HepG2 (cell line): ENCODE measurements around the gene GRIK4. TPM values are rescaled to one million over a fixed set of nuclear protein-coding genes. Genes with fewer than 3 reads are reported as not detected.

Source experiments
- ATAC-seq: fragments of 200-7000 bp; cut with Tn5 transposase; 3 replicates; pipeline ENCODE4 v1.9.1; 2020; ENCODE audit warnings: mild to moderate bottlenecking, moderate library complexity
- BruUV-seq: library from RNA; stranded (reverse); fragments of 400-500 nt; replicated peaks from 2 replicates; lab custom pipeline; 2021; lab: Mats Ljungman, UMichigan
- CTCF ChIA-PET: fragments of 300-600 bp; formaldehyde crosslinking; extraction: SDS; loops from one replicate; lab custom pipeline; 2021; ENCODE audit warnings: low total read pairs, inconsistent platforms, low intra/inter-chr PET ratio; lab: Yijun Ruan, JAX
- POLR2A ChIA-PET: fragments of 350-600 bp; sonication (Branson Sonifier 250); formaldehyde crosslinking; loops from one replicate; lab custom pipeline; 2020; ENCODE audit warnings: antibody characterized with exemption, inconsistent platforms; lab: Yijun Ruan, JAX
- DNase-seq: peaks from one replicate; pipeline ENCODE4 v3.0.0-alpha.2; 2015; ENCODE audit warnings: low spot score
- FAIRE-seq: peaks from 3 replicates; lab custom pipeline; 2011; peaks lifted over from hg19 to GRCh38; lab: Jason Lieb, UNC
- H2AFZ ChIP-seq: one replicate; pipeline ENCODE4 v1.6.1; 2011; ENCODE audit warnings: low read length, inconsistent platforms
- H3K27ac ChIP-seq: fragments of 300-600 bp; 3 replicates; pipeline ENCODE4 v1.8.0; 2011; ENCODE audit warnings: mixed run types, mild to moderate bottlenecking, mixed read lengths, low read length, inconsistent platforms; ENCODE audit not compliant: insufficient read depth; ENCODE audit errors: extremely low read length
- H3K27me3 ChIP-seq, 2 experiments: fragments of 200-600 bp in 1 of 2; 2 replicates in 1 of 2; 3 replicates in 1 of 2; pipeline versions ENCODE4 v1.6.0 to v1.8.0; 2011; ENCODE audit warnings: low read length in 2 of 2, mild to moderate bottlenecking in 2 of 2, moderate library complexity in 2 of 2, inconsistent platforms in 1 of 2; ENCODE audit not compliant: insufficient read depth in 2 of 2, control insufficient read depth in 1 of 2
- H3K36me3 ChIP-seq, 2 experiments: fragments of 200-600 bp in 1 of 2; replicated peaks in 1 of 2; 2 replicates in 1 of 2; 3 replicates in 1 of 2; pipeline versions ENCODE4 v1.5.1 to v1.8.0; 2011; ENCODE audit warnings: low read length in 2 of 2, inconsistent platforms in 1 of 2; ENCODE audit not compliant: insufficient read depth in 2 of 2, control insufficient read depth in 1 of 2
- H3K4me1 ChIP-seq: 2 replicates; pipeline ENCODE4 v1.5.1; 2012; ENCODE audit warnings: low read length, inconsistent platforms; ENCODE audit not compliant: insufficient read depth
- H3K4me2 ChIP-seq: 2 replicates; pipeline ENCODE4 v1.6.0; 2011; ENCODE audit warnings: low read depth, low read length, inconsistent platforms
- H3K4me3 ChIP-seq, 3 experiments: fragments of 200-600 bp in 1 of 3; sonication (generic), shearing (Covaris generic) in 1 of 3; replicated peaks in 1 of 3; 2 replicates each; pipeline ENCODE4 v1.5.1; 2011 to 2016; ENCODE audit warnings: low read length in 3 of 3, inconsistent platforms in 2 of 3, low read depth in 2 of 3, mild to moderate bottlenecking in 2 of 3, control low read depth in 1 of 3, mixed read lengths in 1 of 3; ENCODE audit not compliant: insufficient read depth in 1 of 3
- H3K79me2 ChIP-seq: one replicate; pipeline ENCODE4 v1.6.1; 2011; ENCODE audit warnings: low read length, inconsistent platforms; ENCODE audit not compliant: insufficient read depth
- H3K9ac ChIP-seq: 2 replicates; pipeline ENCODE4 v1.6.0; 2011; ENCODE audit warnings: mild to moderate bottlenecking, low read depth, low read length, inconsistent platforms; ENCODE audit not compliant: insufficient read depth
- H3K9me3 ChIP-seq: 2 replicates; pipeline ENCODE4 v1.5.1; 2012; ENCODE audit warnings: mild to moderate bottlenecking, low read length
- H4K20me1 ChIP-seq: 2 replicates; pipeline ENCODE4 v1.6.0; 2011; ENCODE audit warnings: inconsistent platforms, mild to moderate bottlenecking, low read length, moderate library complexity; ENCODE audit not compliant: insufficient read depth
- ARNT2 ChIP-seq: sonication (generic); formaldehyde crosslinking; IDR thresholded peaks from 2 replicates; pipeline ENCODE4 v1.8.0; 2022; ENCODE audit warnings: mild to moderate bottlenecking, low read depth, missing genetic modification reagents, moderate library complexity
- GLI4 ChIP-seq: sonication (generic); formaldehyde crosslinking; IDR thresholded peaks from 2 replicates; pipeline ENCODE4 v1.5.1; 2020; ENCODE audit warnings: missing genetic modification reagents, mild to moderate bottlenecking, moderate library complexity, borderline replicate concordance
- HNF4A ChIP-seq: sonication (generic); formaldehyde crosslinking; IDR thresholded peaks from 2 replicates; pipeline ENCODE4 v1.4.0; 2020; ENCODE audit warnings: missing genetic modification reagents
- PBX3 ChIP-seq: sonication (generic); formaldehyde crosslinking; IDR thresholded peaks from 2 replicates; pipeline ENCODE4 v1.8.1; 2023; ENCODE audit warnings: missing genetic modification reagents, inconsistent platforms, borderline replicate concordance
- POLR2G ChIP-seq: fragments of 200-400 bp; formaldehyde crosslinking; IDR thresholded peaks from 2 replicates; pipeline ENCODE4 v1.6.1; 2018; ENCODE audit warnings: mild to moderate bottlenecking, low read depth, low read length, moderate library complexity
- PRMT3 ChIP-seq: sonication (generic); formaldehyde crosslinking; IDR thresholded peaks from 2 replicates; pipeline ENCODE4 v1.8.1; 2022; ENCODE audit warnings: low read depth, mild to moderate bottlenecking, moderate library complexity, missing genetic modification reagents, borderline replicate concordance
- STAG1 ChIP-seq: sonication (generic); formaldehyde crosslinking; IDR thresholded peaks from 2 replicates; pipeline ENCODE4 v1.4.0; 2020; ENCODE audit warnings: missing genetic modification reagents
- ZFP82 ChIP-seq: sonication (generic); formaldehyde crosslinking; IDR thresholded peaks from 2 replicates; pipeline ENCODE4 v1.5.1; 2020; ENCODE audit warnings: mild to moderate bottlenecking, missing genetic modification reagents, borderline replicate concordance
- ZFP90 ChIP-seq: sonication (generic); formaldehyde crosslinking; IDR thresholded peaks from 2 replicates; pipeline ENCODE4 v1.8.0; 2022; ENCODE audit warnings: missing genetic modification reagents, mild to moderate bottlenecking, inconsistent platforms, borderline replicate concordance
- ZFX ChIP-seq: sonication (generic); formaldehyde crosslinking; IDR thresholded peaks from 2 replicates; pipeline ENCODE4 v1.4.0; 2020; ENCODE audit warnings: mild to moderate bottlenecking, low read depth, missing genetic modification reagents, moderate library complexity
- ZNF263 ChIP-seq: sonication (generic); formaldehyde crosslinking; IDR thresholded peaks from 2 replicates; pipeline ENCODE4 v1.4.0; 2020; ENCODE audit warnings: missing genetic modification reagents
- ZNF557 ChIP-seq: sonication (generic); formaldehyde crosslinking; IDR thresholded peaks from 2 replicates; pipeline ENCODE4 v1.4.0; 2020; ENCODE audit warnings: missing genetic modification reagents
- ZNF713 ChIP-seq: sonication (generic); formaldehyde crosslinking; IDR thresholded peaks from 2 replicates; pipeline ENCODE4 v1.4.0; 2020; ENCODE audit warnings: mild to moderate bottlenecking, missing genetic modification reagents
- WGBS: methylation state at CpG from one replicate; pipeline ENCODE4 v1.1.6; 2017; ENCODE audit warnings: low lambda C conversion rate; 5-methylcytosine and 5-hydroxymethylcytosine counted together
- in situ Hi-C: cut with HindIII; loops from 2 replicates; pipeline ENCODE4 v1.10.0; 2017; ENCODE audit warnings: low pct_unique_long_range_greater_than_20kb; ENCODE audit not compliant: extremely low pct_ligation_motif_present
- intact Hi-C: fragments of 100-400 bp; cut with micrococcal nuclease; formaldehyde crosslinking; loops from one replicate; pipeline ENCODE4 v1.10.0; 2022; ENCODE audit not compliant: unreplicated experiment
- polyA plus RNA-seq, 8 experiments: library from polyadenylated mRNA; depleted of rRNA in 3 of 8; stranded (reverse) in 7 of 8; unstranded in 1 of 8; fragments of >200 nt; fragmentation: Illumina TruSeq in 4 of 8; extraction: Trizol in 4 of 8; gene quantifications; 2 replicates each; pipeline versions ENCODE4 v1.2.1 to v1.2.3, GENCODE V29; 2011 to 2016; ENCODE audit warnings: low read depth in 4 of 8, missing spikeins in 1 of 8, mixed read lengths in 1 of 8; ENCODE audit not compliant: insufficient read depth in 1 of 8
- total RNA-seq, 5 experiments: library from RNA; depleted of rRNA; stranded (reverse); fragments of >200 nt; fragmentation: Illumina TruSeq; extraction: Trizol; gene quantifications; 2 replicates each; pipeline ENCODE4 v1.2.3, GENCODE V29; 2016; ENCODE audit warnings: low read depth in 1 of 5

Gene GRIK4
- total and polyA plus RNA-seq, 2 of the 13 experiments (the other 11 are each of a cell fraction or from before 2014, with no cell fraction given), result 0.04 to 0.07 TPM

- no peak for TF ChIP-seq ZFP82 (CRISPR knock-in tag)
- TF ChIP-seq, all 625 proteins: peak for 0
These were observed 9.6 kb downstream of the GRIK4 start (continued) for GRCh38 chr11:120521176-120521575.

DNA sequence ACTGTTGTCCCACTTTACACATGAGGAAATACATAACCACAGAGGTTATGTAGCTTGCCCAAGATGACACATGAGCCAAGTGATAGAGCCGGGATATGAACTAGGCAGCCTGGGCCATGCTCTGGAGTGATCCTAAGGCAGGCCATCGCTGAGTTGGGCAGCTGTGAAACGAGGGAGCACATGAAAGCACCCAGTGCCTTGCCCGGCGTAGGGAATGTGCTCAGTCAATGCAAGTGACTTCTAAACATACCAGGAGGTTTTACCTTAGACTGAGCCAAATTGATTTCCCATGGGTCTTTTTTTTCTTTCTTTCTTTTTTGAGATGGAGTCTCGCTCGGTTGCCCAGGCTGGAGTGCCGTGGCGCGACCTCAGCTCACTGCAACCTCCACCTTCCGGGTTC is 10.5 kb downstream of the GRIK4 start:
- no peak for ATAC-seq
- no peaks in the 10 kb centered on the region for H3K36me3 ChIP-seq
- in situ Hi-C loops, result no loop called here
- DNase-seq, result no peak
- intact Hi-C loops, result no loop called here
- no peak overlapping the region for H3K4me3 ChIP-seq
- H3K79me2 ChIP-seq, result no peaks in the 10 kb centered on the region
- H3K27me3 ChIP-seq, result peaks cover 4 to 45% of the 10 kb centered on the region in 2 experiments; a peak in 4 of 5 replicates
- whole genome bisulfite sequencing, result 70% methylated on average over 11 of the region's 11 CpGs
- no peak overlapping the region for H2AFZ ChIP-seq
- H4K20me1 ChIP-seq, result no peaks in the 10 kb centered on the region
- no peak overlapping the region for H3K4me2 ChIP-seq
- TF ChIP-seq ARNT2 (CRISPR knock-in tag) (no peak), ZFP90 (CRISPR knock-in tag) (no peak), ZFX (no peak), STAG1 (CRISPR knock-in tag) (no peak), ZNF713 (CRISPR knock-in tag) (no peak), PBX3 (CRISPR knock-in tag) (no peak), ZNF557 (CRISPR knock-in tag) (no peak), HNF4A (CRISPR knock-in tag) (no peak), GLI4 (CRISPR knock-in tag) (no peak), POLR2G (no peak), ZNF263 (CRISPR knock-in tag) (no peak), PRMT3 (CRISPR knock-in tag) (no peak)
- TF ChIP-seq, all 625 proteins: peak for 0
- CTCF ChIA-PET, result no interaction called here
- FAIRE-seq, result no peak
- no peaks in the 10 kb centered on the region for H3K9me3 ChIP-seq
- no TSS peak for BruUV-seq
- POLR2A ChIA-PET, result no interaction called here
- peaks cover 29% of the 10 kb centered on the region for H3K4me1 ChIP-seq
- no peak overlapping the region for H3K27ac ChIP-seq
- no peak overlapping the region for H3K9ac ChIP-seq
